GM12872 (cell line): ENCODE measurements around the gene TICAM2.

ENCODE experiments used
- TF ChIP-seq, protein P1 (sequence below): IDR thresholded peaks from 3 replicates; pipeline ENCODE4 v1.5.1; 2011; ENCODE audit warnings: low read depth, mild to moderate bottlenecking, low read length, moderate library complexity; ENCODE audit not compliant: insufficient read depth

The TICAM2 gene

DNA sequence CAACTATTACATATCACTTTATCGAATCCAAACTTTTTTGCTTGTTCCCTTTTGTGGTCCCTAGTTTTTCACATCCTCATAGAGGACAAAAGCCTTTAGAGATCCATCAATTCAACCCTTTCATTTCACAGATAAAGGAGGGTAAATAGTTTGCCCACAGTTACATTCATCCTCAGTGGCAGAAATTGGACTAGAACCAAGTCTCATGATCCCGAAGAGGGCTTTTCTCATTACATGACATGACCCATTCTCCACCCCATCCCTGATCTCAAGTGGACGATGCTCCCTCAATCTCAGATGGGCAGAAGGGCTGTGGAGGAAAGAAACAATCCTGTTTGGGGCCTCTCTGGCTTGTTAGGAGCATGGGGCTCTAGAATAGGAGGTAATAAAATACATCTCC is 23.1 kb downstream of the TICAM2 start:
- TF ChIP-seq, protein P1, sequence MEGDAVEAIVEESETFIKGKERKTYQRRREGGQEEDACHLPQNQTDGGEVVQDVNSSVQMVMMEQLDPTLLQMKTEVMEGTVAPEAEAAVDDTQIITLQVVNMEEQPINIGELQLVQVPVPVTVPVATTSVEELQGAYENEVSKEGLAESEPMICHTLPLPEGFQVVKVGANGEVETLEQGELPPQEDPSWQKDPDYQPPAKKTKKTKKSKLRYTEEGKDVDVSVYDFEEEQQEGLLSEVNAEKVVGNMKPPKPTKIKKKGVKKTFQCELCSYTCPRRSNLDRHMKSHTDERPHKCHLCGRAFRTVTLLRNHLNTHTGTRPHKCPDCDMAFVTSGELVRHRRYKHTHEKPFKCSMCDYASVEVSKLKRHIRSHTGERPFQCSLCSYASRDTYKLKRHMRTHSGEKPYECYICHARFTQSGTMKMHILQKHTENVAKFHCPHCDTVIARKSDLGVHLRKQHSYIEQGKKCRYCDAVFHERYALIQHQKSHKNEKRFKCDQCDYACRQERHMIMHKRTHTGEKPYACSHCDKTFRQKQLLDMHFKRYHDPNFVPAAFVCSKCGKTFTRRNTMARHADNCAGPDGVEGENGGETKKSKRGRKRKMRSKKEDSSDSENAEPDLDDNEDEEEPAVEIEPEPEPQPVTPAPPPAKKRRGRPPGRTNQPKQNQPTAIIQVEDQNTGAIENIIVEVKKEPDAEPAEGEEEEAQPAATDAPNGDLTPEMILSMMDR = no peak

- TF ChIP-seq, protein P1 = no peak
Measured at GRCh38 chr5:115578657-115579056, 23.6 kb downstream of the TICAM2 start.

DNA sequence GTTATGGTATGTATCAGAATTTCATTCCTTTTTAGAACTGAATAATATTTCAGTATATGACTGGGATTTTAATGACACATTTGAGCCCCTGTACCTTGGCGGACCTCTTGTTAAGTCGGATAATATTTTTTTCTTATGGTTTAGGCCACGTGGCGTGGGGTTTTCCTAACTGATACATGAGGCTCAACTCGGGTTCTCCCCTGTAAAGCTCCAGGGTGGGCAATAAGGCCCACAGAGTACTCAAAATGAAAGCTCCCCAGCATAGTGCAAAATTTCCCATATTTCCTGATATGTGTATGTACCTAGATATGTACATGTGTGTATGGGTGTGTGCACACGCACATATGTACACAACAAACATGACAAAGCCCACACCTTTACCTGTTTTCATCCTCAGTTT is 24.5 kb downstream of the TICAM2 start:
- TF ChIP-seq, protein P1 = no peak

- TF ChIP-seq, protein P1 = no peak
Measured at GRCh38 chr5:115577329-115577728, 24.9 kb downstream of the TICAM2 start.

- TF ChIP-seq, protein P1 = no peak
Measured at GRCh38 chr5:115575167-115576070, 26.9 kb downstream of the TICAM2 start.

- TF ChIP-seq, protein P1 = no peak
Measured at GRCh38 chr5:115573133-115573532, 29.1 kb downstream of the TICAM2 start.

DNA sequence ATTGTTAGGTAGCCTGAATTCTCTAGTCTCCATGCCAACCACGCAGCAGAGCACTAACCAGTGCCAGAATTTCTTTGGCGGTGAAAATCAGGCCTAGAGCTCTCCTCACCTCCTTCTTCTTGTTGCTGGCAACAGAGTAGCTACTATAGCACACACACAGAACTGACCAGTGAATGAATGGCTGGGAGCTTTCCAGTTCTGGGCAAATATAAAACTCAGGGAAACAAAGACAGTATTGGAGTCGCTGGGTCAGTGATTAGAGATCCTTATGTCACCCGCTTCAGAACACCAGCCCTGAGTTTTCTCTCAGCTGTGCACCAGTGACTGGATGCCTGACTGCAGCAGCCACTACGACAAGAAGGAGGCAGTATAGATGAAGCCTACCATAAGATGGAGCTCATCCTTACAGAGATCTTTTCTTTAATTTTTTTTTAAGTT is 30.8 kb downstream of the TICAM2 start:
- TF ChIP-seq, protein P1 = no peak
